NB4 (cell line): ENCODE measurements around the gene COA1.

ENCODE experiments used
- CTCF ChIP-seq: IDR thresholded peaks from one replicate; pipeline ENCODE4 v1.5.1; 2012; ENCODE audit warnings: low read depth, low read length
- MAX ChIP-seq: IDR thresholded peaks from 2 replicates; pipeline ENCODE4 v1.6.1; 2011; ENCODE audit warnings: low read depth, low read length
- MYC ChIP-seq: IDR thresholded peaks from 2 replicates; pipeline ENCODE4 v1.6.1; 2011; ENCODE audit warnings: low read depth, low read length
- POLR2A ChIP-seq: IDR thresholded peaks from 2 replicates; pipeline ENCODE4 v1.6.1; 2011; ENCODE audit warnings: mild to moderate bottlenecking; ENCODE audit not compliant: insufficient read length; ENCODE audit errors: extremely low read depth

- no peak for TF ChIP-seq CTCF
- TF ChIP-seq POLR2A: no peak
- TF ChIP-seq MAX: no peak
- TF ChIP-seq MYC: no peak
Measured at GRCh38 chr7:43652364-43652763, 77.0 kb downstream of the COA1 start.
